ENCODE measurements around the gene NXPH2. TPM values are rescaled to one million over a fixed set of nuclear protein-coding genes. Genes with fewer than 3 reads are reported as not detected.

NXPH2 gene
- total RNA-seq, 1 experiment from 2014 or later, result 0.94 TPM

GRCh38 chr2:138723196-138723987, 56.8 kb downstream of the NXPH2 start:
- ChIA-PET POLR2A (no interaction called here), CTCF (interaction anchor here (1.3 kb wide), 1 partner anchor 91 kb away, joined by 4 read pairs; no protein-coding TSS in a partner anchor)
- DNase-seq (ENCODE audit: low spot score) (no peak), ATAC-seq (no peak)
- Mint-ChIP-seq H3K9me3 (no peaks in the 10 kb centered on the region), H3K4me1 (peaks cover 12% of the 10 kb centered on the region), H3K36me3 (no peaks in the 10 kb centered on the region), H3K27ac (no peak overlapping the region), H3K4me3 (no peak overlapping the region), H3K27me3 (ENCODE audit: low read depth) (no peaks in the 10 kb centered on the region)
- no peak for TF ChIP-seq ARID4B (CRISPR knock-in tag; IDR thresholded peaks at IDR 0.05; ENCODE audit: borderline replicate concordance)
- no peak for TF ChIP-seq ATF3 (CRISPR knock-in tag; conservative IDR thresholded peaks at IDR 0.05)
- TF ChIP-seq MXD4 (CRISPR knock-in tag; IDR thresholded peaks at IDR 0.05; ENCODE audit: borderline replicate concordance), result no peak
- TF ChIP-seq IRF2 (CRISPR knock-in tag; IDR thresholded peaks at IDR 0.05; ENCODE audit: borderline replicate concordance, low read depth), result no peak
- no peak for TF ChIP-seq ZSCAN18 (CRISPR knock-in tag; IDR thresholded peaks at IDR 0.05)
- TF ChIP-seq SOX15 (CRISPR knock-in tag; IDR thresholded peaks at IDR 0.05), result no peak
- no peak for TF ChIP-seq STAT6 (CRISPR knock-in tag; conservative IDR thresholded peaks at IDR 0.05; ENCODE audit: low read depth)
- TF ChIP-seq CREM (CRISPR knock-in tag; IDR thresholded peaks at IDR 0.05), result no peak
- TF ChIP-seq NR1H2 (CRISPR knock-in tag; IDR thresholded peaks at IDR 0.05), result no peak
- TF ChIP-seq ZNF425 (CRISPR knock-in tag; conservative IDR thresholded peaks at IDR 0.05), result no peak
- TF ChIP-seq PRDM15 (CRISPR knock-in tag; IDR thresholded peaks at IDR 0.05), result no peak
- no peak for TF ChIP-seq GTF2I (CRISPR knock-in tag; conservative IDR thresholded peaks at IDR 0.05)
- no peak for TF ChIP-seq ERG (CRISPR knock-in tag; IDR thresholded peaks at IDR 0.05)
- TF ChIP-seq CTCF (IDR thresholded peaks at IDR 0.05), result no peak
- TF ChIP-seq E2F1 (CRISPR knock-in tag; IDR thresholded peaks at IDR 0.05), result no peak
- TF ChIP-seq RORB (CRISPR knock-in tag; IDR thresholded peaks at IDR 0.05), result no peak
- no peak for TF ChIP-seq ZNF671 (CRISPR knock-in tag; IDR thresholded peaks at IDR 0.05)

All from WTC11 (cell line).